ENCODE data around the gene SC5D.

Gene SC5D

DNA sequence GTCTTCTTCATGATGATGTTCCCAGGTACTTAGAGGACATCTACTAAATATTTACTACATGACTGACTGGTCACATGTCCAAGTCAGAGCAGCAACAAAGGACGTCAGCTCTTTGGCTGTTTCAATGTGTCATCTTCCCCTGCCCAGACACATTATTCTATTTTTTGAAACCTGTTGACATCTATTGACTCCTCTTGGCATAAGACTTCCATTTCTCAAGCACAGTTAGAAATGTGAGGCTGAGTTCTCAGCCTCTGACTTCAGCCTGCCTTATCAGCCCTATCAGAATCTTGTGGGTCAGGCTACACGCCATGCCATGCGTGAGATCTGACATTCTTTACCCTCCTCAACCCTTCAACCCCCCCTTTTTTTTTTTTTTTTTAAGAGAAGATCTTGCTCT lies 63.8 kb downstream of the SC5D start:
- no peak for DNase-seq (ENCODE audit: low read depth in 2 of 2)
